HEK293 (cell line): ENCODE results near the gene LRRC7.

Experiments
- CTCF ChIA-PET: fragments of 350-600 bp; formaldehyde crosslinking; extraction: SDS; loops from one replicate; lab custom pipeline; 2021; ENCODE audit warnings: antibody characterized with exemption; lab: Yijun Ruan, JAX
- POLR2A ChIA-PET: fragments of 300-600 bp; formaldehyde crosslinking; extraction: SDS; loops from one replicate; lab custom pipeline; 2020; ENCODE audit warnings: antibody characterized with exemption, inconsistent platforms; lab: Yijun Ruan, JAX
- H3K27ac ChIP-seq: fragments of 200-500 bp; sonication (Bioruptor generic); 2 replicates; pipeline ENCODE4 v1.5.1; 2014; ENCODE audit warnings: low read depth, low read length, control low read depth, inconsistent platforms; ENCODE audit errors: extremely low read depth
- H3K36me3 ChIP-seq, 2 experiments: fragments of 200-500 bp in 1 of 2; sonication (Bioruptor generic) in 1 of 2; 1 replicate in 1 of 2; 2 replicates in 1 of 2; pipeline ENCODE4 v1.5.1; 2014 to 2017; ENCODE audit warnings: inconsistent platforms in 2 of 2, low read length in 2 of 2; ENCODE audit not compliant: control insufficient read depth in 2 of 2, insufficient read depth in 1 of 2
- H3K4me1 ChIP-seq: fragments of 200-500 bp; sonication (Bioruptor generic); 2 replicates; pipeline ENCODE4 v1.5.1; 2014; ENCODE audit warnings: mild to moderate bottlenecking, low read length, inconsistent platforms; ENCODE audit not compliant: control insufficient read depth, insufficient read depth
- H3K4me3 ChIP-seq: 2 replicates; pipeline ENCODE4 v1.5.1; 2011; ENCODE audit warnings: low read depth, mild to moderate bottlenecking, control low read depth, low read length, moderate library complexity
- H3K9me3 ChIP-seq: fragments of 200-500 bp; sonication (Bioruptor generic); 2 replicates; pipeline ENCODE4 v1.5.1; 2014; ENCODE audit warnings: low read depth, low read length, inconsistent platforms; ENCODE audit not compliant: control insufficient read depth, insufficient read depth
- GFI1B ChIP-seq: fragments of 450-650 bp; formaldehyde crosslinking; IDR thresholded peaks from 2 replicates; pipeline ENCODE4 v1.5.1; 2016; ENCODE audit warnings: missing biosample characterization, missing genetic modification characterization
- GLI2 ChIP-seq: fragments of 450-650 bp; formaldehyde crosslinking; IDR thresholded peaks from 2 replicates; pipeline ENCODE4; 2017; ENCODE audit warnings: missing biosample characterization, missing genetic modification characterization, low read depth, borderline replicate concordance
- HOXC10 ChIP-seq: sonication (generic); formaldehyde crosslinking; IDR thresholded peaks from 2 replicates; pipeline ENCODE4 v1.8.1; 2023; ENCODE audit warnings: mild to moderate bottlenecking, missing genetic modification reagents
- HOXD13 ChIP-seq: sonication (generic); formaldehyde crosslinking; IDR thresholded peaks from 2 replicates; pipeline ENCODE4 v1.8.0; 2022; ENCODE audit warnings: missing genetic modification reagents, borderline replicate concordance
- KLF8 ChIP-seq: fragments of 450-650 bp; formaldehyde crosslinking; IDR thresholded peaks from 2 replicates; pipeline ENCODE4 v1.5.1; 2016; ENCODE audit warnings: missing biosample characterization, missing genetic modification characterization
- MZF1 ChIP-seq: fragments of 450-650 bp; formaldehyde crosslinking; IDR thresholded peaks from 2 replicates; pipeline ENCODE4 v1.5.1; 2017; ENCODE audit warnings: missing biosample characterization, missing genetic modification characterization, borderline replicate concordance
- OSR2 ChIP-seq: fragments of 450-650 bp; formaldehyde crosslinking; IDR thresholded peaks from 2 replicates; pipeline ENCODE4 v1.5.1; 2016; ENCODE audit warnings: missing biosample characterization, missing genetic modification characterization
- SETDB1 ChIP-seq: IDR thresholded peaks from one replicate; pipeline ENCODE4 v1.6.1; 2017; ENCODE audit warnings: mild to moderate bottlenecking, low read length, moderate library complexity, mixed read lengths; ENCODE audit not compliant: insufficient read length
- ZBTB26 ChIP-seq: fragments of 450-650 bp; formaldehyde crosslinking; optimal IDR thresholded peaks from 2 replicates; pipeline ENCODE3; 2016; ENCODE audit warnings: missing biosample characterization, mild to moderate bottlenecking, missing genetic modification characterization
- ZBTB48 ChIP-seq: fragments of 450-650 bp; formaldehyde crosslinking; IDR thresholded peaks from 2 replicates; pipeline ENCODE4 v1.5.1; 2016; ENCODE audit warnings: missing biosample characterization, missing genetic modification characterization
- ZBTB6 ChIP-seq: fragments of 450-650 bp; formaldehyde crosslinking; IDR thresholded peaks from 2 replicates; pipeline ENCODE4 v1.5.1; 2017; ENCODE audit warnings: missing biosample characterization, missing genetic modification characterization
- ZBTB7A ChIP-seq: fragments of 450-650 bp; formaldehyde crosslinking; IDR thresholded peaks from 2 replicates; pipeline ENCODE4 v1.5.1; 2016; ENCODE audit warnings: low read depth, missing biosample characterization, missing genetic modification characterization
- ZFP69B ChIP-seq: fragments of 450-650 bp; formaldehyde crosslinking; IDR thresholded peaks from 2 replicates; pipeline ENCODE4 v1.5.1; 2016; ENCODE audit warnings: missing biosample characterization, missing genetic modification characterization
- ZNF174 ChIP-seq: fragments of 450-650 bp; formaldehyde crosslinking; IDR thresholded peaks from 2 replicates; pipeline ENCODE4 v1.5.0; 2017; ENCODE audit warnings: missing biosample characterization, mild to moderate bottlenecking, missing genetic modification characterization
- ZNF175 ChIP-seq: fragments of 450-650 bp; formaldehyde crosslinking; IDR thresholded peaks from 2 replicates; pipeline ENCODE4 v1.5.1; 2016; ENCODE audit warnings: missing biosample characterization, missing genetic modification characterization
- ZNF19 ChIP-seq: fragments of 450-650 bp; formaldehyde crosslinking; IDR thresholded peaks from 2 replicates; pipeline ENCODE4; 2016; ENCODE audit warnings: missing biosample characterization, missing genetic modification characterization, low read depth
- ZNF404 ChIP-seq: fragments of 450-650 bp; formaldehyde crosslinking; IDR thresholded peaks from 2 replicates; pipeline ENCODE4 v1.5.1; 2017; ENCODE audit warnings: missing biosample characterization, missing genetic modification characterization
- ZNF423 ChIP-seq: fragments of 450-650 bp; formaldehyde crosslinking; IDR thresholded peaks from 2 replicates; pipeline ENCODE4 v1.5.1; 2016; ENCODE audit warnings: missing biosample characterization, missing genetic modification characterization
- ZNF426 ChIP-seq: fragments of 450-650 bp; formaldehyde crosslinking; IDR thresholded peaks from 2 replicates; pipeline ENCODE4 v1.5.1; 2017; ENCODE audit warnings: missing biosample characterization, missing genetic modification characterization, mild to moderate bottlenecking, inconsistent platforms, moderate library complexity
- ZNF449 ChIP-seq: fragments of 450-650 bp; formaldehyde crosslinking; IDR thresholded peaks from 2 replicates; pipeline ENCODE4 v1.5.1; 2017; ENCODE audit warnings: missing biosample characterization, mild to moderate bottlenecking, missing genetic modification characterization, moderate library complexity
- ZNF501 ChIP-seq: fragments of 450-650 bp; formaldehyde crosslinking; IDR thresholded peaks from 2 replicates; pipeline ENCODE4 v1.5.1; 2016; ENCODE audit warnings: missing biosample characterization, missing genetic modification characterization
- ZNF513 ChIP-seq: fragments of 450-650 bp; IDR thresholded peaks from 2 replicates; pipeline ENCODE4 v1.5.1; 2018; ENCODE audit warnings: missing biosample characterization, missing genetic modification characterization
- ZNF544 ChIP-seq: fragments of 450-650 bp; formaldehyde crosslinking; IDR thresholded peaks from 2 replicates; pipeline ENCODE4 v1.5.0; 2017; ENCODE audit warnings: missing biosample characterization, missing genetic modification characterization
- ZNF548 ChIP-seq: fragments of 450-650 bp; formaldehyde crosslinking; IDR thresholded peaks from 2 replicates; pipeline ENCODE4 v1.5.1; 2016; ENCODE audit warnings: missing biosample characterization, missing genetic modification characterization
- ZNF791 ChIP-seq: fragments of 450-650 bp; formaldehyde crosslinking; IDR thresholded peaks from 2 replicates; pipeline ENCODE4 v1.5.1; 2016; ENCODE audit warnings: missing biosample characterization, missing genetic modification characterization
- ZNF792 ChIP-seq: fragments of 450-650 bp; formaldehyde crosslinking; IDR thresholded peaks from 2 replicates; pipeline ENCODE4 v1.5.1; 2016; ENCODE audit warnings: missing biosample characterization, missing genetic modification characterization
- ZSCAN4 ChIP-seq: fragments of 450-650 bp; formaldehyde crosslinking; IDR thresholded peaks from 2 replicates; pipeline ENCODE4 v1.5.1; 2017; ENCODE audit warnings: missing biosample characterization, missing genetic modification characterization
- ZSCAN5A ChIP-seq: fragments of 450-650 bp; formaldehyde crosslinking; IDR thresholded peaks from 2 replicates; pipeline ENCODE4 v1.5.1; 2016; ENCODE audit warnings: missing biosample characterization, missing genetic modification characterization

Gene LRRC7

DNA sequence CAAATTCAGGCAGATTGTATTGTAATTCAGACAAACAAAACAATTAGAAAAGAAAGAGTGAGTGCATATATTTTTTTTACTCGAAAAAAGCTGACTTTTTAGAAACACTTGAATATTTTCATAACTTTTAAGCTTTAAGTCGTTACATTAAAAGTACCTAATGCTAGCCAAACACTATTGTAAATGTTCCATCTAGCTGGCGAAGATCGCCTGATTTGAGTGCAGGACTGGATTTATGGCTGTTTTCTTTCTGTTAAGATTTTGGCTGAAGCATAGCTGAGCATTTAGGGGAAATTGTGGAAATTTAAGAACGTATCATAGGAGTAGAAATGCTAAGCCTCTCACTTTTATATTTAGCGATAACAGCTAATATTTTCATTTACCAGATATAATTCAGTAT is 24.6 kb downstream of the LRRC7 start:
- H3K9me3 ChIP-seq = no peaks in the 10 kb centered on the region
- no peak overlapping the region for H3K27ac ChIP-seq
- H3K4me1 ChIP-seq = no peaks in the 10 kb centered on the region
- CTCF ChIA-PET = interaction anchor here (0.7 kb wide), 1 partner anchor 13 kb away, joined by 3 read pairs; no protein-coding TSS in a partner anchor
- TF ChIP-seq ZBTB48 (tag by site-specific recombination) (no peak), ZNF544 (no peak), ZNF175 (no peak), ZNF501 (tag by site-specific recombination) (no peak), ZNF404 (tag by site-specific recombination) (no peak), ZBTB6 (tag by site-specific recombination) (no peak), ZBTB7A (tag by site-specific recombination) (no peak), ZBTB26 (no peak), KLF8 (tag by site-specific recombination) (no peak), ZNF174 (tag by site-specific recombination) (no peak), ZNF513 (no peak), ZNF791 (tag by site-specific recombination) (no peak), ZNF423 (tag by site-specific recombination) (no peak)
- TF ChIP-seq, all 188 proteins: peak for 0
- POLR2A ChIA-PET = interaction anchor here (0.6 kb wide), 1 partner anchor 1360 kb away, joined by 3 read pairs; the partner anchor contains the start of gene WLS
- Histone ChIP-seq H3K36me3 (no peaks in the 10 kb centered on the region), H3K4me3 (no peak overlapping the region)

- Histone ChIP-seq H3K4me1 (no peaks in the 10 kb centered on the region), H3K36me3 (no peaks in the 10 kb centered on the region), H3K4me3 (no peak overlapping the region), H3K9me3 (no peaks in the 10 kb centered on the region), H3K27ac (no peak overlapping the region)
- ChIA-PET CTCF (no interaction called here), POLR2A (no interaction called here)
- TF ChIP-seq ZSCAN4 (no peak), ZNF548 (no peak), ZNF513 (no peak), ZFP69B (tag by site-specific recombination) (no peak), ZNF19 (tag by site-specific recombination) (no peak), MZF1 (tag by site-specific recombination) (no peak), GFI1B (no peak), HOXD13 (no peak), GLI2 (tag by site-specific recombination) (no peak), ZNF426 (tag by site-specific recombination) (no peak), OSR2 (tag by site-specific recombination) (no peak), ZSCAN5A (tag by site-specific recombination) (no peak), HOXC10 (CRISPR knock-in tag) (no peak), ZNF449 (tag by site-specific recombination) (no peak), ZNF792 (tag by site-specific recombination) (no peak), SETDB1 (no peak)
Observed at GRCh38 chr1:69595486-69595885, 27.8 kb downstream of the LRRC7 start.
